Forelimb muscle (tissue), 1 donor: ENCODE data around the gene ABCA1. TPM values are rescaled to one million over a fixed set of nuclear protein-coding genes. Genes with fewer than 3 reads are reported as not detected.
"Not testable (repeated sequence)": the region's sequence is repeated elsewhere in the genome, so short reads cannot be mapped to it uniquely, and the experiment has no call there.

ENCODE experiments used
- DNase-seq: peaks from one replicate; pipeline ENCODE4 v3.0.0-alpha.2; 2013; ENCODE audit warnings: low read depth
- polyA plus RNA-seq: library from polyadenylated mRNA; unstranded; fragments of 120-200 nt; gene quantifications from one replicate; pipeline ENCODE4 v1.2.1, GENCODE V29; 2013; ENCODE audit not compliant: insufficient read length

ABCA1 gene
- polyA plus RNA-seq, 1 donor: 4.9 TPM

GRCh38 chr9:104906441-104907277 is 21.3 kb downstream of the ABCA1 start:
- no peak for DNase-seq

- no peak for DNase-seq
These were observed 22.0 kb downstream of the ABCA1 start for GRCh38 chr9:104905931-104906330.

DNA sequence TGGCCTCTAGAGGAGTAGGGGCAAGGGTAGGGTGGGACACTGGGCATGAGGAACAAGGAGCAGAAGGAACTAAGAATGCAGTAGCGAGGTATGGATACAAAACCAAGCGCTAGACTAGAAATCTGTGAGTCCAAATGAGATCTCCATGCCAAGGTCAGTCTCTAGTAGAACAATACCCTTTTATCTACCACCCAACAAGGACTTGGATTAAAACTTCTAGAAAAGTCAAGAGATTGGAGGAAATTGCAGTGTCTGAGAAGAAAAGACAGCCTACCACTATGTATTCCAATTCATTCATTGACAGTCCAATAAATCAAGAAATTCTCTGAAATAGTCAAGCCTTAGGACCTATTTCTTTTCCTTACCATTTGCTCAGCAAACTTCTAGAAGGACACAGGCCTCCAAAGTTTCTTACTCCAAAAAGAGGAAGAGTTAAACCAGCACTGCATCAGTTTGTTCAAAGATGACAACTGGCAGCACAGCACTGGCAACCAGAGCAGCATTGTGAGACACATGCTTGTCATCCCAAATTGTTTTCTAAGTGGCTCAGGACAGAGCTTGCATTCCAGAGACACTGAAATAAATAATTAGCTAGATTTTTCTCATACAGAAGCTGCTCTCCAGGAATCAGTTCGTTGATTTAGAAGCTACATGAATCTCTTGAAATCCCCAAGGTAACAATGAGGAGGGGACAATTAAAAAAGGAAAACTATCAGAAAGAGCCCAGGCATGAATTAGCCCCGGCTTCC is 22.6 kb downstream of the ABCA1 start:
- DNase-seq: no peak

GRCh38 chr9:104903609-104904008 is 24.3 kb downstream of the ABCA1 start:
- DNase-seq: no peak

DNA sequence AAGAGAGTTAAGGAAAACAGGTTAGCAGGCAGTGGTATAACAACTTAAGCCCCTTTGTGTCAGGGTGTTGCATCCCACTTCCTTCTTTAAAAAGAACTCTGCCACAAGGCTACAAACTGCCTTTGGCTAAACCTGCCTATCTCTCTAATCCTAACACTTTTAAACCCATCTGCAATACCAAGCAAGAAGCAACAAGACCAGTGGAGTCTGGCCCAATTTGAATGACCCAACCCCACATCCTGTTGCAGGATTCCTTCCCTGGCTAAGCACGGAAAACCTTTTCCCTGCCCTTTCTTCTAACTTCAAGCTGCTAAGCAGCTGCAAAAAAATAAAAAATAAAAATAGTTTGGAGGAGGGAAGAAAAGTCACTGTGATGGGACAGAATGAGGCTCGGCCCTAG is 27.1 kb downstream of the ABCA1 start:
- no peak for DNase-seq

DNA sequence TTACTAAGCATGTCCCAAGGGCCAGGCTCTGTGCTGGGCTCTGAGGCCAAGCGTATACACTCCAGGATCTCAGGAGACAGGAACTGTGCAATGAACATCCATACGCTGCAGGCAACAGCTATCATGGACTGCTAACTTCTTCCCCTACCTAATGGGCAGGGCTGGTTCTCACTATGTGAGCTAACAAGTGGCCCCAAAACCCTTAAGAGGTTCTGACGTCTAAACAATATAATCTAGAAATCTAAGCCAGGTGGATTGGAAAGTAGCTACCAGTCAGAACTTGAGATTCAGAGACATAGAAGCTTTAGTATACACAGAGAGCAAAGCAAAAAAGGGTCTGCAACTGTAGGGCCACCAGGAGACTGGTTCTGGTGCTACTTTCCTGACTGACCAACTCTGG is 27.6 kb downstream of the ABCA1 start:
- no peak for DNase-seq

DNA sequence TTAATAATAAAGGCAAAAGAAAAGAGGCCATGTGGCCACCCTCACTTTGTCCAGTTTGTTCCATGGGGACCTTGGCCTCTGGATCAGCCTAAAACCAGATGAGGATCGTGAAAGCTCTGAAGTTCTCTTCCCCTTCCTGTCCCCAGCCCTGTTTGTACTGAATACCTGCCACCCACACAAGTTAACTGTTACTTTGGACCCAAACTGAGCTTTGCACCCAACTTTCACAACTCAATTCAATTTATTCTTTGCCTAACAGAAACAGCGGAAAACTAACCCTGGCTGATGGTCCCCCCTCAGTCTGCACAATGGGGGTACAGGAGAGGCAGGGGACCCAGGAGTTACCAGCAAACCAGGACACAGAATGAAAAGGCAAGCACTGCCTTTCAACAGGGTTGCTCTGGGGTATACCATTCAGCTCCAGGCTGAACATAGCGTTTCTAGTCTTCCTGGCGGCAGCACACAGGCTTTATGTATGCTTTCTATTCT is 28.2 kb downstream of the ABCA1 start:
- no peak for DNase-seq

DNA sequence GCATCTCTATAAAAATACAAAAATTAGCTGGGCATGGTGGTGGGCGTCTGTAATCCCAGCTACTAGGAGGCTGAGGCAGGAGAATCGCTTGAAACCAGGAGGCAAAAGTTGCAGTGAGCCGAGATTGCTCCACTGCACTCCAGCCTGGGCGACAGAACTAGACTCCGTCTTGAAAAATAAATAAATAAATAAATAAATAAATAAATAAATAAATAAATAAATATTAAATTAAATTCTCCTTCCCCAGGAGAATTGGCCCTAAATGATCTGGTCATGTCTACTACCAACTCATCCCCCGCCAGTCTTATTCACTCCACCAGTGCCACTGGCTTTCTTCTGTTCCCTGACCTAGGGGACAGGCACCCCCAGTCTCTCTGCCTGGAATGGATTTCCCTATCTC is 29.6 kb downstream of the ABCA1 start:
- DNase-seq: not testable (repeated sequence)

- no peak for DNase-seq
These were observed 31.8 kb downstream of the ABCA1 start for GRCh38 chr9:104896131-104896530.

GRCh38 chr9:104895572-104895971 is 32.4 kb downstream of the ABCA1 start:
- no peak for DNase-seq

DNA sequence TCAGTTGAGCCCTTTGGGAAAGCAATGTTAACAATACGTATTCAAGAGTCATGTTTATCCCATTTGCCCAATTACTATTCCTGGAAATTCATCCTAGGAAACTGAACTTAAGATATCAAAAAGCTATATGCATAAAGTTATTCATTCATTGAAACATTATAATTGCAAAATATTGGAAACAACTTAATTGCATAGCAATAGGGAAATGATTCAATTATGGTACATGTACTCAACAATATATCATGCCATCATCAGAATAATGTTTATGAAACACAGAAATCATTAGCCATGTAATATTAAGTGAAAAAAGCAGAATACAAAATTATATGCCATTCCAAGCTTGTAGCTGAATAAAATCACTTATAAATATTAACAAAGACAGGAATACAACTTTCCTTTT is 35.3 kb downstream of the ABCA1 start:
- DNase-seq: no peak

DNA sequence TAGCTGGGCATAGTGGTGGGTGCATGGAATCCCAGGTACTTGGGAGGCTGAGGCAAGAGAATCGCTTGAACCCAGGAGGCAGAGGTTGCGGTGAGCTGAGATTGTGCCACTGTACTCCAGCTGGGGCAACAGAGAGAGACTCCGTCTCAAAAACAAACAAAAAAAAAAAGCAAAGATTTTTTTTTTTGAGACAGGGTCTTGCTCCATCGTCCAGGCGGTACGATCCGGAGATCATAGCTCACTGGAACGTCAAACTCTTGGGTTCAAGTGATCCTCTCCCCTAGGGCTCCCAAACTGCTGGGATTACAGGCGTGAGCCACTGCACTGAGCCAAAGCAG is 37.6 kb downstream of the ABCA1 start:
- no peak for DNase-seq

DNA sequence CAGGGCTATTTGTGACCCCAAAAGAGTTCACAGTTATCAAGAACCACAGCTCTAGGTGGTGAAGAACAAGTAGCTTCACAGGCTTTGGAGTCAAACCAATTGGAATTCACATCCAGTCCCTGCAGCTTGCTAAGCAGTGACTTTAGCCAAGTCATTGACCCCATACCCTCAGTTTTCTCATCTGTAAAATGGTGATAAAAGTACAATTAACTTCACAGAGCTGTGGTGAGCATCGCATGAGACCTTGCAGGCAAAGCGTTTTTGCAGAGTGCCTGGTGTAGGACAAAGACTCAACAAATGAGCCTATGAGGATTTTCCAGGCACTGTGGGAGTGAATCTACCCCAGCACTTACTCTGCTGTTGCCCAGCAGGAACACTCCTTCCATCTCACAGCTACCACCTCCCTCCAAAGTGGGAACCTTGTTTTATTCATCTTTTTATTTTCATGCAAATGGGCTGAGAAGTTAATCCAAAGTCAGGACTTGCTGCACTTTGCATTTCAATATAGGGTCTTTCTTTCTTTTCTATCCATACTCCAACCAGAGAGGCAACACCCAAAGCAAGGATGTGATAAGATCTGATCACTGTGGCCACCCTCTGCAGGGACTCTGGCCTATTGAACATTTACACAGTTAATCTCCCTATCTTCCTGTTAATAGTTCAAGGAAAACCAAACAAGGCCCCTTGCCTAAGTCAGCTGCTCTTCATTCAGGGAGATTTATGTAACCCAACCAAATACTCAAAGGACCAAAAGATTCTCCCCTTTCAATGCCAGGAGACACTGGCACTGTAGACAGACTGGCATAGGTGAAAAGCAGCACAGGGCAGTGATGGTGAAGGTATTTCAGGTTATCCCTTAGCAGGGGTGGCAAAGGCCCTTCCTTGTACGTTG is 41.9 kb downstream of the ABCA1 start:
- no peak for DNase-seq

- no peak for DNase-seq
These were observed 44.8 kb downstream of the ABCA1 start for GRCh38 chr9:104883169-104883568.

DNA sequence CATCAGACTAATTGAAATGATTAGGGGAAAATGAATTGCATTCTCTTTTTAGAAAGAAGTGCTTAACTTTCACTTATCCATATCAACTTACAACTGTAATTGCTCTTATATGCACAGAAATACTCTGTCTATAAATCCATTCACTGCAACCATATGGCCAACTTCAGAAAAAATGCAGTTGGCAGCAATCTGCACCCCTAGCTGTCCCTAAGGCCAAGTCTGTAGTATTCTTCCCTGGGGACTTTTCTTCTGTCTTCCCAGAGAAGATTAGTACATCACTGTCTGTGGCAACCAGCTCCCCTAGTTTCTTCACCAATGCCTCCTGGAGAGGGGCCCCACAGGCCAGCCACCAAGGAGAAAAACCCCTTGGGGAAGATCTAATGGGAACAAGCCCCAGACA is 45.4 kb downstream of the ABCA1 start:
- DNase-seq: no peak

GRCh38 chr9:104882086-104882485 is 45.9 kb downstream of the ABCA1 start:
- DNase-seq: no peak

DNA sequence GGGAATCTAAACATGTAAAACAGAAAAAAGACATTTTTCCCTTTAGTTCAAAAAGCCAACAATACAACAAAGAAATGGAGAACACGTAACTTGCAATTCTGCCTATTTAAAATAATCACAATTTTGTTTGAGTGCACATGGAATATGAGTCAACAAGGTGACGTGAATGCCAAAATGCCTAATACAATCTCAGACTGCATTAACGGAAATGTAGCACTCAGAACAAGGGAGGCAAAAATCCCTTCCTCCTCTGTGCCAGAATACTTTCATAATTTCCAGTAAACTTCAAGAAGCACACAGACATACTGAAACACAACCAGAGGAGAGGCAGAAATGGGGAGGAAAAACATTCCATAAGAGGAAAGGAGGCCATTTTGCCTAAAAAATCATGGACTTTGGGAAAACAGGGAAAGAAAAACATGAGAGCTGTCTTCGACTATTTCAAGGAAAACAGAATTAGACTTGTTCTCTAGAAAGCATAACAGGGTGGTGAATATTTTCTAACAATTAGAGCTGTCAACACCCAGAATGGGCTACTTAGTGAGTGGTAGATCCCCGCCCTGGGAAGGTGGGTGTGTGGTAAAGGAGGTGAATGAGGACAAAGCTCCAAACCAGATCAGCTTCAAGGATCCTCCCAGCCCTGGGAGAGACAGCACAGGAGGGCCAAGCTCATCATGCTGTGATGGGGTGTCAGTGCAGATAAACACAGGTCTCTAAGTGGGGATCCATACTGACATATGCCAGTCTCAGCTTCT is 48.2 kb downstream of the ABCA1 start:
- DNase-seq: no peak

DNA sequence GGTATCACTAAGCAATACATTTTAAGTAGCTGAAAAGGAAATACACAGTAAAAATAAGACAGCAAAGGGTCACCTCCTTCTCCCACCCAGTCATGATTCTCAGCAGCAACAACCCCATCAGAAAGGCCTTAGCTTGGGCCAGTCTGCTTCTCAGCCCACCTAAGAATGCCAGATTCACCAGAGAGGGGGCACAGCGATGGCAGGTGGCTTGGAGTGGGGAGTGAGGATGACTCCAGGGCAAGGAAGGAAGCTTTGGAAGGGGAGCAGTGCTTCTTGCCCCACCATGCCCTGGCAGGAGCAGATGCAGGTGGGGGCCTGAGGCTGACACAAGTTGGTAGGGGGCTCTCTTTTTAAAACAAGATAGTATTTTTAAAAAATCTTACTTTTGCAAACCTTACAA is 51.4 kb downstream of the ABCA1 start:
- DNase-seq: no peak

- no peak for DNase-seq
These were observed 52.1 kb downstream of the ABCA1 start for GRCh38 chr9:104875897-104876296.

- DNase-seq: no peak
These were observed 52.6 kb downstream of the ABCA1 start for GRCh38 chr9:104875320-104875719.

- no peak for DNase-seq
These were observed 54.5 kb downstream of the ABCA1 start for GRCh38 chr9:104873489-104873850.
